Uterus (tissue), 2 donors: Measurements from ENCODE around the gene FKBP11.

Source experiments
- POLR2A ChIP-seq, 2 donors: fragments of 450-650 bp; IDR thresholded peaks; one replicate each; pipeline ENCODE4 v1.6.1; 2016; ENCODE audit warnings: antibody characterized with exemption in 2 of 2, mild to moderate bottlenecking in 1 of 2, moderate library complexity in 1 of 2
- TF ChIP-seq, protein P1 (sequence below), 4 experiments: fragments of 200-600 bp in 2 of 4; fragments of 450-650 bp in 2 of 4; sonication (generic) in 2 of 4; IDR thresholded peaks; one replicate each; pipeline ENCODE4 v1.5.1; 2016 to 2019; ENCODE audit warnings: antibody characterized with exemption in 4 of 4, mild to moderate bottlenecking in 2 of 4, moderate library complexity in 1 of 4

DNA sequence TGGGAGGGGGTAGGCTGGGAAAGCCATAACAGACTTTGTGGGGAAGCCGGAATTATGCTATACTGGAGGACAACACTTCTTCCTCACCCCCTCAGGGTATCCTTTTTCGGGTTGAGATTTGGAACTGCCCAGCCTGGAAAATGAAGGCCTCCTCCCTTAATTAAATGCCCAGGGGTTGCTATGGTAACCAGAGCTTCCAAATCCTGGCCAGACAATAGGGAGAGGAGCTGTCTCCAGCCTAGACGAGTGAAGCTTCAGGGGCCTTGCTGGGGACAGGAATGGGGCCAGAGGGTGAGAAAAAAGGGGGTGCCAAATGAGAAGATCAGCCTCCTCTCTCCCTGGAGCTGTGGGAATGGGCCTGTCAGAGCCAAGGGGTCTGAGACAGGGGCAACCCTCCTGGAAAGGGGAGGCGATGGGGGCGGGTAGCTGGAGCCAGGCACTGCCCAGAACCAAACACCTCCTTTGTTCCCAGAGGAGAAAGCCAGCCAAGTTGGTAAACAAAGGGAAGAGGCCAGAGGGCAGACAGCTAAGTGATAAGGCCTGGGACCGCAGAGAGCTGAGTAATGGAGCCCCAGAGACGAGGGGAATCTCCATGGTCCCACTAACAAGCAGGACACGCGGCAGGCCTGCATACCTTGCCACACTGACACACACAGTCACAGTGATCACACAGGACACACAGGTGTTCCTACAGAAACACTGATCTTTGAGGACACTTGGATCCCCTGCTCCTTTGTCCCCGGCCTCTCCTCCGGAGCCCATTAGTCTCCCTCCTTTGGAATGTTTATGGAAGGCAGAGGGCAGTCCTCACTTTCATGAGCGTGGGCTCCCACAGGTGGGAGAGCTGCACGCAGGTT lies 41.8 kb downstream of the FKBP11 start:
- TF ChIP-seq, protein P1, sequence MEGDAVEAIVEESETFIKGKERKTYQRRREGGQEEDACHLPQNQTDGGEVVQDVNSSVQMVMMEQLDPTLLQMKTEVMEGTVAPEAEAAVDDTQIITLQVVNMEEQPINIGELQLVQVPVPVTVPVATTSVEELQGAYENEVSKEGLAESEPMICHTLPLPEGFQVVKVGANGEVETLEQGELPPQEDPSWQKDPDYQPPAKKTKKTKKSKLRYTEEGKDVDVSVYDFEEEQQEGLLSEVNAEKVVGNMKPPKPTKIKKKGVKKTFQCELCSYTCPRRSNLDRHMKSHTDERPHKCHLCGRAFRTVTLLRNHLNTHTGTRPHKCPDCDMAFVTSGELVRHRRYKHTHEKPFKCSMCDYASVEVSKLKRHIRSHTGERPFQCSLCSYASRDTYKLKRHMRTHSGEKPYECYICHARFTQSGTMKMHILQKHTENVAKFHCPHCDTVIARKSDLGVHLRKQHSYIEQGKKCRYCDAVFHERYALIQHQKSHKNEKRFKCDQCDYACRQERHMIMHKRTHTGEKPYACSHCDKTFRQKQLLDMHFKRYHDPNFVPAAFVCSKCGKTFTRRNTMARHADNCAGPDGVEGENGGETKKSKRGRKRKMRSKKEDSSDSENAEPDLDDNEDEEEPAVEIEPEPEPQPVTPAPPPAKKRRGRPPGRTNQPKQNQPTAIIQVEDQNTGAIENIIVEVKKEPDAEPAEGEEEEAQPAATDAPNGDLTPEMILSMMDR (IDR thresholded peaks at IDR 0.05) = no peak
- no peak for TF ChIP-seq POLR2A (IDR thresholded peaks at IDR 0.05)
